IMR-90 (cell line): ENCODE results near the gene CDH3. TPM values are rescaled to one million over a fixed set of nuclear protein-coding genes. Genes with fewer than 3 reads are reported as not detected.

ENCODE experiments used
- ATAC-seq: fragments of 200-7000 bp; cut with Tn5 transposase; 2 replicates; pipeline ENCODE4 v1.9.1; 2020; ENCODE audit warnings: low read depth, mild to moderate bottlenecking, moderate library complexity
- BruUV-seq: library from RNA; stranded (reverse); fragments of 400-500 nt; replicated peaks from 2 replicates; lab custom pipeline; 2021; lab: Mats Ljungman, UMichigan
- CTCF ChIA-PET: fragments of 300-600 bp; formaldehyde crosslinking; extraction: SDS; loops from one replicate; lab custom pipeline; 2021; ENCODE audit warnings: antibody characterized with exemption; lab: Yijun Ruan, JAX
- POLR2A ChIA-PET: fragments of 300-600 bp; sonication (Branson Sonifier 250); formaldehyde crosslinking; loops from one replicate; lab custom pipeline; 2022; ENCODE audit warnings: antibody characterized with exemption; ENCODE audit not compliant: unreplicated experiment; lab: Charles Lee
- DNase-seq: peaks from one replicate; pipeline ENCODE4 v3.0.0; 2013
- H2AFZ ChIP-seq: replicated peaks from 2 replicates; pipeline ENCODE3; 2013; ENCODE audit warnings: low read length, mild to moderate bottlenecking; ENCODE audit not compliant: poor library complexity
- H2AK5ac ChIP-seq: 2 replicates; pipeline ENCODE4 v1.6.1; 2013; ENCODE audit warnings: low read depth, low read length, inconsistent platforms
- H2AK9ac ChIP-seq: replicated peaks from 2 replicates; pipeline ENCODE3; 2013; ENCODE audit warnings: mild to moderate bottlenecking, low read depth, low read length, moderate library complexity; ENCODE audit not compliant: poor library complexity
- H2BK120ac ChIP-seq: 2 replicates; pipeline ENCODE4 v1.6.1; 2013; ENCODE audit warnings: low read depth, low read length, inconsistent platforms
- H2BK15ac ChIP-seq: 3 replicates; pipeline ENCODE4 v1.6.1; 2013; ENCODE audit warnings: low read depth, low read length, inconsistent platforms
- H2BK20ac ChIP-seq: 2 replicates; pipeline ENCODE4 v1.6.1; 2013; ENCODE audit warnings: low read depth, mild to moderate bottlenecking, inconsistent platforms, low read length, moderate library complexity
- H2BK5ac ChIP-seq: 2 replicates; pipeline ENCODE4 v1.6.1; 2013; ENCODE audit warnings: mild to moderate bottlenecking, low read depth, low read length, inconsistent platforms; ENCODE audit not compliant: poor library complexity, severe bottlenecking
- H3K14ac ChIP-seq: replicated peaks from 2 replicates; pipeline ENCODE4 v1.6.1; 2013; ENCODE audit warnings: low read depth, low read length, inconsistent platforms
- H3K18ac ChIP-seq: 2 replicates; pipeline ENCODE4 v1.6.1; 2013; ENCODE audit warnings: low read depth, low read length, control low read depth
- H3K23ac ChIP-seq: 2 replicates; pipeline ENCODE4 v1.6.1; 2013; ENCODE audit warnings: low read depth, low read length, inconsistent platforms
- H3K27ac ChIP-seq: 2 replicates; pipeline ENCODE4 v1.5.1; 2013; ENCODE audit warnings: mild to moderate bottlenecking, control low read depth, low read length; ENCODE audit not compliant: insufficient read depth
- H3K27me3 ChIP-seq: 2 replicates; pipeline ENCODE4 v1.6.1; 2013; ENCODE audit warnings: low read length; ENCODE audit not compliant: control insufficient read depth, insufficient read depth
- H3K36me3 ChIP-seq: 2 replicates; pipeline ENCODE4 v1.6.1; 2013; ENCODE audit warnings: low read length, mixed read lengths; ENCODE audit not compliant: control insufficient read depth, insufficient read depth
- H3K4ac ChIP-seq: 2 replicates; pipeline ENCODE4 v1.6.1; 2013; ENCODE audit warnings: low read depth, low read length, inconsistent platforms
- H3K4me1 ChIP-seq: 2 replicates; pipeline ENCODE4 v1.6.1; 2013; ENCODE audit warnings: low read length, mixed read lengths; ENCODE audit not compliant: control insufficient read depth, insufficient read depth
- H3K4me2 ChIP-seq: 2 replicates; pipeline ENCODE4 v1.6.1; 2013; ENCODE audit warnings: low read depth, mild to moderate bottlenecking, control low read depth, low read length, moderate library complexity
- H3K4me3 ChIP-seq: 2 replicates; pipeline ENCODE4 v1.5.1; 2013; ENCODE audit warnings: low read depth, mild to moderate bottlenecking, control low read depth, low read length, moderate library complexity; ENCODE audit not compliant: insufficient read depth
- H3K56ac ChIP-seq: 2 replicates; pipeline ENCODE4 v1.6.1; 2013; ENCODE audit warnings: low read length, inconsistent platforms; ENCODE audit not compliant: insufficient read depth; ENCODE audit errors: extremely low read depth
- H3K79me1 ChIP-seq, 2 experiments: 2 replicates each; pipeline ENCODE4 v1.6.1; 2013; ENCODE audit warnings: low read length in 2 of 2, inconsistent platforms in 1 of 2, low read depth in 1 of 2
- H3K9ac ChIP-seq: 2 replicates; pipeline ENCODE4 v1.6.1; 2013; ENCODE audit warnings: low read depth, low read length, control low read depth
- H3K9me1 ChIP-seq: 2 replicates; pipeline ENCODE4 v1.6.1; 2013; ENCODE audit warnings: low read length, inconsistent platforms; ENCODE audit not compliant: insufficient read depth
- H3K9me3 ChIP-seq: 2 replicates; pipeline ENCODE4 v1.6.1; 2013; ENCODE audit warnings: low read length; ENCODE audit not compliant: control insufficient read depth, insufficient read depth
- H4K20me1 ChIP-seq: 2 replicates; pipeline ENCODE4 v1.6.1; 2013; ENCODE audit warnings: low read length, inconsistent platforms; ENCODE audit not compliant: insufficient read depth
- H4K5ac ChIP-seq: 2 replicates; pipeline ENCODE4 v1.6.1; 2013; ENCODE audit warnings: mild to moderate bottlenecking, low read depth, low read length, control low read depth
- H4K8ac ChIP-seq, 2 experiments: 2 replicates each; pipeline ENCODE4 v1.6.1; 2013; ENCODE audit warnings: low read depth in 2 of 2, low read length in 2 of 2, control low read depth in 1 of 2, inconsistent platforms in 1 of 2
- H4K91ac ChIP-seq: 2 replicates; pipeline ENCODE4 v1.6.1; 2013; ENCODE audit warnings: low read depth, low read length, inconsistent platforms; ENCODE audit not compliant: insufficient read depth
- CEBPB ChIP-seq: IDR thresholded peaks from 2 replicates; pipeline ENCODE4 v1.6.1; 2012; ENCODE audit warnings: low read depth, low read length, improper control_type of control experiment
- FOS ChIP-seq: fragments of 150-350 bp; IDR thresholded peaks from 2 replicates; pipeline ENCODE4 v1.6.1; 2016; ENCODE audit warnings: low read depth, low read length
- RAD21 ChIP-seq: IDR thresholded peaks from 2 replicates; pipeline ENCODE4 v1.6.1; 2012; ENCODE audit warnings: low read length, improper control_type of control experiment
- WGBS, 2 experiments: methylation state at CpG; one replicate each; pipeline versions ENCODE4 v1.1.5 to v1.1.7; 2013; ENCODE audit warnings: missing lambda C conversion rate in 2 of 2; ENCODE audit not compliant: insufficient read length in 1 of 2; ENCODE audit errors: extremely low coverage in 2 of 2; 5-methylcytosine and 5-hydroxymethylcytosine counted together
- dilution Hi-C: fragments of 300-500 bp; cut with HindIII; formaldehyde crosslinking; loops from one replicate; pipeline ENCODE4 v1.14.3; 2018; ENCODE audit warnings: low sequenced_read_pairs; ENCODE audit not compliant: unreplicated experiment
- in situ Hi-C: fragments of 300-500 bp; cut with MboI; formaldehyde crosslinking; loops from 3 replicates; pipeline ENCODE4 v1.14.3; 2019; ENCODE audit warnings: low sequenced_read_pairs, inconsistent platforms, mixed read lengths
- intact Hi-C: fragments of 100-400 bp; cut with micrococcal nuclease; formaldehyde crosslinking; loops from 2 replicates; pipeline ENCODE4 v1.10.0; 2022
- polyA plus RNA-seq, 3 experiments: library from polyadenylated mRNA; depleted of rRNA; stranded (reverse); fragments of >200 nt; gene quantifications; 2 replicates each; pipeline ENCODE4 v1.2.3, GENCODE V29; 2012; ENCODE audit warnings: low replicate concordance in 1 of 3
- total RNA-seq: library from RNA; depleted of rRNA; stranded (reverse); fragments of >200 nt; gene quantifications from 2 replicates; pipeline ENCODE4 v1.2.3, GENCODE V29; 2012
- TF ChIP-seq, protein P1 (sequence below): fragments of 150-350 bp; IDR thresholded peaks from 2 replicates; pipeline ENCODE4 v1.6.1; 2017; ENCODE audit warnings: mild to moderate bottlenecking, antibody characterized with exemption, low read length, low read depth

Gene CDH3
- total and polyA plus RNA-seq, 2 of the 4 experiments (the other 2 are of a cell fraction), result not detected

DNA sequence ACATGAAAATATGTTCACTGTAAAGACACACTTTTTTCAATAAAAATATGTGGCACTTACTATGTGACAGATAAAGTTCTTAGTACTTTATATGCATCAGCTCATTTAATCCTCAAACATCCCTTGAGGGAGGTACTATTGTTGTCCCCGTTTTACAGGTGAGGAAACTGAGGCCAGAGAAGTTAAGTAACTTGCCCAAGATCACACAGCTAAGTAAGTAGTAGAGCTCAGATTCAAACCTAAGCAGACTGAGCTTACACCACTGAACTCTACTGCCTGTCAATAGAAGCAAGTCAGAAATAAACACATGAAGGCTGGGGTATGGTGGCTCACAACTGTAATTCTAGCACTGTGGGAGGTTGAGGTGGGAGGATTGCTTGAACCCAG lies 13.9 kb downstream of the CDH3 start:
- Histone ChIP-seq H3K9ac (no peak overlapping the region), H4K5ac (no peak overlapping the region), H2AK9ac (no peak overlapping the region), H3K56ac (no peak overlapping the region), H3K18ac (no peak overlapping the region), H3K9me3 (no peaks in the 10 kb centered on the region), H3K4me3 (no peak overlapping the region), H3K14ac (no peak overlapping the region), H3K27me3 (no peaks in the 10 kb centered on the region; the same call in 1 of the 2 replicates), H3K27ac (no peak overlapping the region), H3K4ac (no peak overlapping the region), H3K9me1 (no peaks in the 10 kb centered on the region), H4K8ac (no peak overlapping the region), H3K23ac (no peak overlapping the region), H2BK20ac (no peak overlapping the region), H3K79me1 (no peaks in the 10 kb centered on the region), H2BK15ac (no peak overlapping the region), H3K36me3 (no peaks in the 10 kb centered on the region), H2BK5ac (no peak overlapping the region), H4K20me1 (no peaks in the 10 kb centered on the region), H2AFZ (no peak overlapping the region), H3K4me1 (peaks cover 4% of the 10 kb centered on the region; the same call in 1 of the 2 replicates), H3K4me2 (no peak overlapping the region), H4K91ac (no peak overlapping the region), H2AK5ac (no peak overlapping the region), H2BK120ac (no peak overlapping the region)
- DNase-seq, result no peak
- ChIA-PET POLR2A (no interaction called here), CTCF (interaction anchor here (1.3 kb wide), 1 partner anchor 9 kb away, joined by 6 read pairs; no protein-coding TSS in a partner anchor)
- no TSS peak for BruUV-seq
- dilution Hi-C loops, result no loop called here
- no CpG with 5 or more reads among the region's 1 CpG for WGBS, 2 experiments
- intact Hi-C loops, result no loop called here
- TF ChIP-seq, protein P1, sequence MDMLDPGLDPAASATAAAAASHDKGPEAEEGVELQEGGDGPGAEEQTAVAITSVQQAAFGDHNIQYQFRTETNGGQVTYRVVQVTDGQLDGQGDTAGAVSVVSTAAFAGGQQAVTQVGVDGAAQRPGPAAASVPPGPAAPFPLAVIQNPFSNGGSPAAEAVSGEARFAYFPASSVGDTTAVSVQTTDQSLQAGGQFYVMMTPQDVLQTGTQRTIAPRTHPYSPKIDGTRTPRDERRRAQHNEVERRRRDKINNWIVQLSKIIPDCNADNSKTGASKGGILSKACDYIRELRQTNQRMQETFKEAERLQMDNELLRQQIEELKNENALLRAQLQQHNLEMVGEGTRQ, result no peak
- TF ChIP-seq FOS, result no peak
- TF ChIP-seq RAD21, result no peak
- no peak for TF ChIP-seq CEBPB
- in situ Hi-C loops, result no loop called here
- peak; percentile 15; the same call in 1 of the 2 replicates for ATAC-seq
